ENCODE measurements around the gene MACROD2. TPM values are rescaled to one million over a fixed set of nuclear protein-coding genes. Genes with fewer than 3 reads are reported as not detected.
A peak's percentile ranks its signal among the peaks of the same experiment; 100 is the strongest.

The MACROD2 gene
- total RNA-seq, 1 donor from 2014 or later = 1.6 TPM

- Histone ChIP-seq H3K4me3 (ENCODE audit: low read depth, low read length) (no peak overlapping the region), H3K36me3 (ENCODE audit: control insufficient read depth, insufficient read depth, low read length) (no peaks in the 10 kb centered on the region), H3K27me3 (ENCODE audit: control insufficient read depth, insufficient read depth, low read length) (no peaks in the 10 kb centered on the region)
- no peak for TF ChIP-seq CTCF (IDR thresholded peaks at IDR 0.05; ENCODE audit: insufficient read depth, low read length, severe bottlenecking)
- no peak for FAIRE-seq
- no peak for DNase-seq (ENCODE audit: low read depth)
Measured at GRCh38 chr20:14881518-14881917, 886.2 kb downstream of the MACROD2 start.

DNA sequence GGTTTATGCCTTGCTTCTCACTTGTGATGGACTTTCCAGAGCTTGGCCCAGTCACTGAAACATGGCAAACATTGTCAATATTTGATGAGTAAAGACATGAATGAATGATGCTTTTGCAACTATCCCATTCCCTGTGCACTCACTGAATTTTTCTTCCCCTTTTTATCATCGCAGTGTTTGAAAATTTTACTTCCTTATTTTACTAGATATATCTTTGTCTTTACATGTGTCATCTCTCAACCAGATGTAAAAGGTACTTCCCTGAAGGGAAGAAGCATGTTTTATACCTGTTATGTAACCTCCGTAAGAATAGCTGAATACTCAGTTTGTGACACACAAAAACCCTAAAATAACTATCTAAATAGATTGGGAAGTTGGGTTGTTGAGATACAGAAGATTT lies 886.8 kb downstream of the MACROD2 start:
- DNase-seq (ENCODE audit: low read depth) (no peak), FAIRE-seq (no peak)
- H3K36me3 ChIP-seq (ENCODE audit: control insufficient read depth, insufficient read depth, low read length) = no peaks in the 10 kb centered on the region

DNA sequence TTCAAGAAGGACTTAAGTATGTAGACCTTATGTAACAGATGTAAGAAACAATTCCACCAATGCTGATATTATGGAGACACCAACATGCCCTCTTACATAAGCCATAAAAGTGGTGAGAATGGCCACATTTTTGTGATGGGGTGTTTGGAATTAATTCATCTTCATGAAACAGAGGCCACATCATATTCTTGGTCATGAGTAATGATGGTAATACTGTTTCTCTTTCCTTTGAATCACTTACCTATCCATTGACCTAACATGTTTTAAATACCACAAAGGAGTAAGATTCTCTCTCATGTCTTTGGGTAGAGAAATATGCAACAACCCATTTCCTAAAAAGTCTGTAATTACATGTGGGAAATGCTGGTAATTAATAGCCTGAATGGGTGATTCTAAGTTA lies 887.5 kb downstream of the MACROD2 start:
- FAIRE-seq (no peak), DNase-seq (ENCODE audit: low read depth) (peak; percentile 83)
- no peak for TF ChIP-seq CTCF (IDR thresholded peaks at IDR 0.05; ENCODE audit: insufficient read depth, low read length, severe bottlenecking)
- Histone ChIP-seq H3K36me3 (ENCODE audit: control insufficient read depth, insufficient read depth, low read length) (no peaks in the 10 kb centered on the region), H3K4me3 (ENCODE audit: low read depth, low read length) (no peak overlapping the region), H3K27me3 (ENCODE audit: control insufficient read depth, insufficient read depth, low read length) (no peaks in the 10 kb centered on the region)

More for the DNA sequence above, 886.8 kb downstream of the MACROD2 start:
- no peak overlapping the region for H3K4me3 ChIP-seq (ENCODE audit: low read depth, low read length)
- H3K27me3 ChIP-seq (ENCODE audit: control insufficient read depth, insufficient read depth, low read length) = no peaks in the 10 kb centered on the region
- no peak for TF ChIP-seq CTCF (IDR thresholded peaks at IDR 0.05; ENCODE audit: insufficient read depth, low read length, severe bottlenecking)

- peak; percentile 52 for DNase-seq (ENCODE audit: low read depth)
- Histone ChIP-seq H3K4me3 (ENCODE audit: low read depth, low read length) (no peak overlapping the region), H3K36me3 (ENCODE audit: control insufficient read depth, insufficient read depth, low read length) (no peaks in the 10 kb centered on the region), H3K27me3 (ENCODE audit: control insufficient read depth, insufficient read depth, low read length) (no peaks in the 10 kb centered on the region)
- no peak for TF ChIP-seq CTCF (IDR thresholded peaks at IDR 0.05; ENCODE audit: insufficient read depth, low read length, severe bottlenecking)
- FAIRE-seq = no peak
Measured at GRCh38 chr20:14883324-14883723, 888.0 kb downstream of the MACROD2 start.

DNA sequence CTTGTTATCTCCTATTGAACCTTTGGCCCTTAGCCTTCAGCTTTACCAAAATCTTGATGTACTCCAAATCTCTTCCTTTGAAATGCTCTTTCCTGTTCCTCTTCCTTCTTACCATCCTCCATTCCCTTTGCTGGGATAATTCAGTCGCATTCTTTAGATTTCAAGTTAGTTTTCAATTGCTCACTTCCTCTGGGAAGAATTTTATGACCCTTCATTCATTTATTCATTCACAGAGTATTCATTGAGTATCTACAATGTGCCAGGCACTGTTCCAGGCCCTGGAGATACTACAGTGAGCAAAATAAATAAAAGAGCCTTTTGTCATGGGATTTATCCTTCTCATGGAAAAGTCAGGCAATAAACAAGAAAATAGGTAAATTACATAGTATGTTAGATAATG lies 890.3 kb downstream of the MACROD2 start:
- FAIRE-seq (no peak), DNase-seq (ENCODE audit: low read depth) (no peak)
- H3K4me3 ChIP-seq (ENCODE audit: low read depth, low read length) = no peak overlapping the region
- TF ChIP-seq CTCF (IDR thresholded peaks at IDR 0.05; ENCODE audit: insufficient read depth, low read length, severe bottlenecking) = no peak
- H3K36me3 ChIP-seq (ENCODE audit: control insufficient read depth, insufficient read depth, low read length) = no peaks in the 10 kb centered on the region
- H3K27me3 ChIP-seq (ENCODE audit: control insufficient read depth, insufficient read depth, low read length) = no peaks in the 10 kb centered on the region

GRCh38 chr20:14888134-14888533 lies 892.8 kb downstream of the MACROD2 start:
- H3K27me3 ChIP-seq (ENCODE audit: control insufficient read depth, insufficient read depth, low read length) = no peaks in the 10 kb centered on the region

More at GRCh38 chr20:14888134-14888533, 892.8 kb downstream of the MACROD2 start:
- DNase-seq (ENCODE audit: low read depth) (no peak), FAIRE-seq (no peak)
- no peaks in the 10 kb centered on the region for H3K36me3 ChIP-seq (ENCODE audit: control insufficient read depth, insufficient read depth, low read length)
- H3K4me3 ChIP-seq (ENCODE audit: low read depth, low read length) = no peak overlapping the region
- no peak for TF ChIP-seq CTCF (IDR thresholded peaks at IDR 0.05; ENCODE audit: insufficient read depth, low read length, severe bottlenecking)

All from bronchial epithelial cell (primary cell).